PC-3 (cell line): Measurements from ENCODE around the gene ARHGAP25.

Experiments
- CTCF ChIP-seq: fragments of 300-600 bp; sonication (generic); conservative IDR thresholded peaks from 2 replicates; pipeline ENCODE4 v1.5.1; 2017; ENCODE audit warnings: antibody characterized with exemption, low read depth, mild to moderate bottlenecking, low read length
- EZH2 ChIP-seq: fragments of 300-600 bp; sonication (generic); IDR thresholded peaks from one replicate; pipeline ENCODE4 v1.6.1; 2017; ENCODE audit warnings: antibody characterized with exemption, mild to moderate bottlenecking, low read length; ENCODE audit not compliant: unreplicated experiment
- EZH2phosphoT487 ChIP-seq: fragments of 300-600 bp; sonication (generic); IDR thresholded peaks from 2 replicates; pipeline ENCODE4 v1.6.1; 2018; ENCODE audit warnings: mild to moderate bottlenecking, antibody characterized with exemption, low read length, borderline replicate concordance

GRCh38 chr2:68747413-68747812 is 12.8 kb downstream of the ARHGAP25 start:
- TF ChIP-seq EZH2 (no peak), CTCF (no peak), EZH2phosphoT487 (no peak)
